ENCODE measurements around the gene CARHSP1. TPM values are rescaled to one million over a fixed set of nuclear protein-coding genes. Genes with fewer than 3 reads are reported as not detected.

Gene CARHSP1
- total and polyA plus RNA-seq, 9 of the 15 experiments (the other 6 are each of a cell fraction or from before 2014, with no cell fraction given), result 5.8 to 114 (median 41.1) TPM

- TF ChIP-seq, protein P1, sequence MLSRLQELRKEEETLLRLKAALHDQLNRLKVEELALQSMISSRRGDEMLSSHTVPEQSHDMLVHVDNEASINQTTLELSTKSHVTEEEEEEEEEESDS (CRISPR knock-in tag; IDR thresholded peaks at IDR 0.05), result no peak
- TF ChIP-seq TEAD1 (CRISPR knock-in tag; IDR thresholded peaks at IDR 0.05), result no peak
- no peak for TF ChIP-seq ZNF23 (CRISPR knock-in tag; IDR thresholded peaks at IDR 0.05)
- no peak for TF ChIP-seq ZHX1 (conservative IDR thresholded peaks at IDR 0.05; ENCODE audit: low read length)
- TF ChIP-seq RBM25 (IDR thresholded peaks at IDR 0.05; ENCODE audit: low read depth, low read length, severe bottlenecking), result peak; percentile 81
- TF ChIP-seq SRSF1 (IDR thresholded peaks at IDR 0.05; ENCODE audit: low read depth, low read length), result no peak
- no peak for TF ChIP-seq ARID2 (IDR thresholded peaks at IDR 0.05)
- no peak for TF ChIP-seq HNRNPK (IDR thresholded peaks at IDR 0.05; ENCODE audit: low read depth, low read length, poor library complexity, severe bottlenecking)
- no peak for TF ChIP-seq ZFP1 (CRISPR knock-in tag; IDR thresholded peaks at IDR 0.05)
- TF ChIP-seq RAD21 (CRISPR knock-in tag; conservative IDR thresholded peaks at IDR 0.05 in 1 of 2, IDR thresholded peaks at IDR 0.05 in 1 of 2), result no peak
- TF ChIP-seq, protein P2, sequence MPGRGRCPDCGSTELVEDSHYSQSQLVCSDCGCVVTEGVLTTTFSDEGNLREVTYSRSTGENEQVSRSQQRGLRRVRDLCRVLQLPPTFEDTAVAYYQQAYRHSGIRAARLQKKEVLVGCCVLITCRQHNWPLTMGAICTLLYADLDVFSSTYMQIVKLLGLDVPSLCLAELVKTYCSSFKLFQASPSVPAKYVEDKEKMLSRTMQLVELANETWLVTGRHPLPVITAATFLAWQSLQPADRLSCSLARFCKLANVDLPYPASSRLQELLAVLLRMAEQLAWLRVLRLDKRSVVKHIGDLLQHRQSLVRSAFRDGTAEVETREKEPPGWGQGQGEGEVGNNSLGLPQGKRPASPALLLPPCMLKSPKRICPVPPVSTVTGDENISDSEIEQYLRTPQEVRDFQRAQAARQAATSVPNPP (IDR thresholded peaks at IDR 0.05; ENCODE audit: borderline replicate concordance, insufficient read depth, insufficient read length), result no peak
- no peak for TF ChIP-seq WHSC1 (IDR thresholded peaks at IDR 0.05; ENCODE audit: low read length)
- peak; percentile 31 for TF ChIP-seq PHF20 (IDR thresholded peaks at IDR 0.05; ENCODE audit: partially characterized antibody)
- no peak for TF ChIP-seq MECOM (CRISPR knock-in tag; IDR thresholded peaks at IDR 0.05)
- no peak for TF ChIP-seq KLF13 (tag; IDR thresholded peaks at IDR 0.05; ENCODE audit: borderline replicate concordance, low read depth)
- TF ChIP-seq GATA2 (CRISPR knock-in tag; IDR thresholded peaks at IDR 0.05), result no peak
- TF ChIP-seq TRIM28 (IDR thresholded peaks at IDR 0.05), result no peak
- TF ChIP-seq, protein P3, sequence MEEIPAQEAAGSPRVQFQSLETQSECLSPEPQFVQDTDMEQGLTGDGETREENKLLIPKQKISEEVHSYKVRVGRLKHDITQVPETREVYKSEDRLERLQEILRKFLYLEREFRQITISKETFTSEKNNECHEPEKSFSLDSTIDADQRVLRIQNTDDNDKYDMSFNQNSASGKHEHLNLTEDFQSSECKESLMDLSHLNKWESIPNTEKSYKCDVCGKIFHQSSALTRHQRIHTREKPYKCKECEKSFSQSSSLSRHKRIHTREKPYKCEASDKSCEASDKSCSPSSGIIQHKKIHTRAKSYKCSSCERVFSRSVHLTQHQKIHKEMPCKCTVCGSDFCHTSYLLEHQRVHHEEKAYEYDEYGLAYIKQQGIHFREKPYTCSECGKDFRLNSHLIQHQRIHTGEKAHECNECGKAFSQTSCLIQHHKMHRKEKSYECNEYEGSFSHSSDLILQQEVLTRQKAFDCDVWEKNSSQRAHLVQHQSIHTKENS (CRISPR knock-in tag; IDR thresholded peaks at IDR 0.05), result no peak
- no peak for TF ChIP-seq HMGN3 (IDR thresholded peaks at IDR 0.05; ENCODE audit: borderline replicate concordance, extremely low read depth, insufficient read length, low read depth, low read length)
- no peak for TF ChIP-seq RNF219 (CRISPR knock-in tag; IDR thresholded peaks at IDR 0.05)
Measured at GRCh38 chr16:8861563-8862308, 7.1 kb downstream of the CARHSP1 start (continued).

All from K562 (cell line).